ENCODE results near the gene PACSIN1.

PACSIN1 gene

GRCh38 chr6:34553750-34554149 is 87.9 kb downstream of the PACSIN1 start:
- H3K4me3 ChIP-seq (ENCODE audit: low read depth, low read length): no peak overlapping the region
- TF ChIP-seq MYC (IDR thresholded peaks at IDR 0.05; ENCODE audit: low read depth, low read length) (0 out of 2 replicates have a peak, but pooled peaks have one; percentile 7), MAX (IDR thresholded peaks at IDR 0.05; ENCODE audit: low read depth, low read length) (no peak)
- DNase-seq (ENCODE audit: low read depth): peak; percentile 66

- TF ChIP-seq MYC (IDR thresholded peaks at IDR 0.05; ENCODE audit: low read depth, low read length) (no peak), POLR2A (IDR thresholded peaks at IDR 0.05; ENCODE audit: extremely low read depth, insufficient read length) (no peak), MAX (IDR thresholded peaks at IDR 0.05; ENCODE audit: low read depth, low read length) (no peak)
- TF ChIP-seq, protein P1, sequence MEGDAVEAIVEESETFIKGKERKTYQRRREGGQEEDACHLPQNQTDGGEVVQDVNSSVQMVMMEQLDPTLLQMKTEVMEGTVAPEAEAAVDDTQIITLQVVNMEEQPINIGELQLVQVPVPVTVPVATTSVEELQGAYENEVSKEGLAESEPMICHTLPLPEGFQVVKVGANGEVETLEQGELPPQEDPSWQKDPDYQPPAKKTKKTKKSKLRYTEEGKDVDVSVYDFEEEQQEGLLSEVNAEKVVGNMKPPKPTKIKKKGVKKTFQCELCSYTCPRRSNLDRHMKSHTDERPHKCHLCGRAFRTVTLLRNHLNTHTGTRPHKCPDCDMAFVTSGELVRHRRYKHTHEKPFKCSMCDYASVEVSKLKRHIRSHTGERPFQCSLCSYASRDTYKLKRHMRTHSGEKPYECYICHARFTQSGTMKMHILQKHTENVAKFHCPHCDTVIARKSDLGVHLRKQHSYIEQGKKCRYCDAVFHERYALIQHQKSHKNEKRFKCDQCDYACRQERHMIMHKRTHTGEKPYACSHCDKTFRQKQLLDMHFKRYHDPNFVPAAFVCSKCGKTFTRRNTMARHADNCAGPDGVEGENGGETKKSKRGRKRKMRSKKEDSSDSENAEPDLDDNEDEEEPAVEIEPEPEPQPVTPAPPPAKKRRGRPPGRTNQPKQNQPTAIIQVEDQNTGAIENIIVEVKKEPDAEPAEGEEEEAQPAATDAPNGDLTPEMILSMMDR (IDR thresholded peaks at IDR 0.05; ENCODE audit: low read depth, low read length): no peak
- DNase-seq (ENCODE audit: low read depth): peak; percentile 64
- H3K4me3 ChIP-seq (ENCODE audit: low read depth, low read length): no peak overlapping the region
These were observed 88.6 kb downstream of the PACSIN1 start for GRCh38 chr6:34554291-34555006.

- no peak overlapping the region for H3K4me3 ChIP-seq (ENCODE audit: low read depth, low read length)
- TF ChIP-seq, protein P1 (IDR thresholded peaks at IDR 0.05; ENCODE audit: low read depth, low read length): no peak
- TF ChIP-seq MYC (IDR thresholded peaks at IDR 0.05; ENCODE audit: low read depth, low read length) (no peak), MAX (IDR thresholded peaks at IDR 0.05; ENCODE audit: low read depth, low read length) (no peak), POLR2A (IDR thresholded peaks at IDR 0.05; ENCODE audit: extremely low read depth, insufficient read length) (no peak)
- peak; percentile 44 for DNase-seq (ENCODE audit: low read depth)
These were observed 89.1 kb downstream of the PACSIN1 start for GRCh38 chr6:34555007-34555322.

GRCh38 chr6:34555328-34555727 is 89.5 kb downstream of the PACSIN1 start:
- no peak overlapping the region for H3K4me3 ChIP-seq (ENCODE audit: low read depth, low read length)
- DNase-seq (ENCODE audit: low read depth): no peak
- TF ChIP-seq MAX (IDR thresholded peaks at IDR 0.05; ENCODE audit: low read depth, low read length): no peak
- no peak for TF ChIP-seq MYC (IDR thresholded peaks at IDR 0.05; ENCODE audit: low read depth, low read length)
- TF ChIP-seq POLR2A (IDR thresholded peaks at IDR 0.05; ENCODE audit: extremely low read depth, insufficient read length): no peak
- TF ChIP-seq, protein P1 (IDR thresholded peaks at IDR 0.05; ENCODE audit: low read depth, low read length): no peak

- DNase-seq (ENCODE audit: low read depth): no peak
- H3K4me3 ChIP-seq (ENCODE audit: low read depth, low read length): no peak within 1 kb of the TSS
- TF ChIP-seq, protein P1 (IDR thresholded peaks at IDR 0.05; ENCODE audit: low read depth, low read length): peak; percentile 1
- TF ChIP-seq MAX (IDR thresholded peaks at IDR 0.05; ENCODE audit: low read depth, low read length) (no peak), MYC (IDR thresholded peaks at IDR 0.05; ENCODE audit: low read depth, low read length) (no peak), POLR2A (IDR thresholded peaks at IDR 0.05; ENCODE audit: extremely low read depth, insufficient read length) (no peak)
These were observed 90.2 kb downstream of the PACSIN1 start, which contains the start of gene SPDEF for GRCh38 chr6:34556031-34556471. Gene SPDEF, minus strand, starts transcription at chr6:34556329. Its CDS starts 11,874 bp downstream, at chr6:34544455.

GRCh38 chr6:34556493-34556892 is 90.6 kb downstream of the PACSIN1 start:
- TF ChIP-seq POLR2A (IDR thresholded peaks at IDR 0.05; ENCODE audit: extremely low read depth, insufficient read length): no peak
- TF ChIP-seq MYC (IDR thresholded peaks at IDR 0.05; ENCODE audit: low read depth, low read length): no peak
- TF ChIP-seq MAX (IDR thresholded peaks at IDR 0.05; ENCODE audit: low read depth, low read length): no peak
- TF ChIP-seq, protein P1 (IDR thresholded peaks at IDR 0.05; ENCODE audit: low read depth, low read length): no peak
- DNase-seq (ENCODE audit: low read depth): no peak
- no peak overlapping the region for H3K4me3 ChIP-seq (ENCODE audit: low read depth, low read length)

Measured in NB4 (cell line).